ENCODE data around the gene NR1H4.

Gene NR1H4

GRCh38 chr12:100573292-100574186 is 99.9 kb downstream of the NR1H4 start, which contains the start of gene GAS2L3:
Gene GAS2L3, plus strand, starts transcription at chr12:100573684. Its CDS starts 21,221 bp downstream, at chr12:100594905.
- DNase-seq, result peak; percentile 61

- DNase-seq, result no peak
Measured at GRCh38 chr12:100574187-100575074, 100.8 kb downstream of the NR1H4 start.

GRCh38 chr12:100576331-100577036 is 102.8 kb downstream of the NR1H4 start:
- DNase-seq, result no peak

- DNase-seq, result no peak
Measured at GRCh38 chr12:100578923-100579322, 105.3 kb downstream of the NR1H4 start.

GRCh38 chr12:100579844-100580243 is 106.2 kb downstream of the NR1H4 start:
- no peak for DNase-seq

GRCh38 chr12:100584256-100584655 is 110.6 kb downstream of the NR1H4 start:
- no peak for DNase-seq

GRCh38 chr12:100591979-100592378 is 118.3 kb downstream of the NR1H4 start:
- DNase-seq, result no peak

- no peak for DNase-seq
Measured at GRCh38 chr12:100593490-100593889, 119.8 kb downstream of the NR1H4 start.

GRCh38 chr12:100601626-100602025 is 128.0 kb downstream of the NR1H4 start:
- DNase-seq, result no peak

GRCh38 chr12:100602997-100603396 is 129.3 kb downstream of the NR1H4 start:
- peak; percentile 24 for DNase-seq

GRCh38 chr12:100608776-100609175 is 135.1 kb downstream of the NR1H4 start:
- DNase-seq, result peak; percentile 25

GRCh38 chr12:100610666-100611430 is 137.2 kb downstream of the NR1H4 start:
- DNase-seq, result no peak

GRCh38 chr12:100612606-100613005 is 138.9 kb downstream of the NR1H4 start:
- no peak for DNase-seq
